H1 (cell line): ENCODE results near the gene CCDC179. TPM values are rescaled to one million over a fixed set of nuclear protein-coding genes. Genes with fewer than 3 reads are reported as not detected.

Experiments
- CTCF ChIA-PET: fragments of 300-600 bp; sonication (Branson Sonifier 250); formaldehyde crosslinking; loops from one replicate; lab custom pipeline; 2021; ENCODE audit not compliant: partially characterized antibody; lab: Charles Lee
- POLR2A ChIA-PET: fragments of 300-600 bp; sonication (Branson Sonifier 250); formaldehyde crosslinking; loops from one replicate; lab custom pipeline; 2021; ENCODE audit warnings: inconsistent platforms; ENCODE audit not compliant: partially characterized antibody; lab: Charles Lee
- DNase-seq, 2 experiments: peaks; one replicate each; pipeline versions ENCODE4 v3.0.0 to v3.0.0-alpha.2; 2010 to 2022; ENCODE audit warnings: low spot score in 2 of 2, low read depth in 1 of 2, mixed read lengths in 1 of 2
- FAIRE-seq: peaks from 2 replicates; lab custom pipeline; 2011; peaks lifted over from hg19 to GRCh38; lab: Jason Lieb, UNC
- H2AFZ ChIP-seq: 2 replicates; pipeline ENCODE4 v1.8.1; 2012; ENCODE audit warnings: low read length, inconsistent platforms
- H2AK5ac ChIP-seq: 2 replicates; pipeline ENCODE4 v1.6.1; 2013; ENCODE audit warnings: low read depth, low read length
- H2BK120ac ChIP-seq: replicated peaks from 2 replicates; pipeline ENCODE3; 2013; ENCODE audit warnings: low read depth, low read length, inconsistent platforms
- H2BK12ac ChIP-seq: 2 replicates; pipeline ENCODE4 v1.6.1; 2013; ENCODE audit warnings: low read depth, low read length
- H2BK15ac ChIP-seq: 2 replicates; pipeline ENCODE4 v1.6.1; 2013; ENCODE audit warnings: low read length
- H2BK20ac ChIP-seq: 2 replicates; pipeline ENCODE4 v1.6.1; 2013; ENCODE audit warnings: low read length
- H2BK5ac ChIP-seq: 2 replicates; pipeline ENCODE4 v1.6.1; 2013; ENCODE audit warnings: low read depth, low read length
- H3K14ac ChIP-seq: 2 replicates; pipeline ENCODE4 v1.6.1; 2013; ENCODE audit warnings: inconsistent platforms; ENCODE audit not compliant: insufficient read length
- H3K18ac ChIP-seq: 2 replicates; pipeline ENCODE4 v1.6.1; 2013; ENCODE audit warnings: low read length; ENCODE audit errors: extremely low read depth
- H3K23ac ChIP-seq: 2 replicates; pipeline ENCODE4 v1.6.1; 2013; ENCODE audit warnings: inconsistent platforms; ENCODE audit not compliant: insufficient read length
- H3K23me2 ChIP-seq: 2 replicates; pipeline ENCODE4 v1.6.1; 2013; ENCODE audit warnings: low read depth, low read length
- H3K27ac ChIP-seq: 2 replicates; pipeline ENCODE4 v1.6.1; 2011; ENCODE audit warnings: low read depth, low read length, inconsistent platforms
- H3K27me3 ChIP-seq, 4 experiments: replicated peaks in 1 of 4; 1 replicate in 1 of 4; 2 replicates in 3 of 4; pipeline versions ENCODE4 v1.6.1 to v1.8.1; 2011 to 2013; ENCODE audit warnings: low read length in 3 of 4, mild to moderate bottlenecking in 3 of 4, inconsistent platforms in 2 of 4, mixed read lengths in 2 of 4, moderate library complexity in 1 of 4; ENCODE audit not compliant: control insufficient read depth in 3 of 4, insufficient read depth in 3 of 4; ENCODE audit errors: extremely low read depth in 1 of 4
- H3K36me3 ChIP-seq, 4 experiments: 2 replicates each; pipeline versions ENCODE4 v1.6.1 to v1.8.1; 2011 to 2013; ENCODE audit warnings: mild to moderate bottlenecking in 4 of 4, low read length in 3 of 4, moderate library complexity in 2 of 4, control low read depth in 1 of 4, inconsistent platforms in 1 of 4; ENCODE audit not compliant: insufficient read depth in 4 of 4, control insufficient read depth in 2 of 4
- H3K4ac ChIP-seq: replicated peaks from 2 replicates; pipeline ENCODE3; 2013; ENCODE audit warnings: low read length, low read depth, mixed read lengths, inconsistent platforms; ENCODE audit not compliant: insufficient read length
- H3K4me1 ChIP-seq, 4 experiments: replicated peaks in 1 of 4; 1 replicate in 1 of 4; 2 replicates in 3 of 4; pipeline versions ENCODE4 v1.6.1 to v1.8.1; 2011 to 2013; ENCODE audit warnings: low read length in 3 of 4, inconsistent platforms in 2 of 4, mixed read lengths in 1 of 4; ENCODE audit not compliant: insufficient read depth in 4 of 4, control insufficient read depth in 3 of 4
- H3K4me2 ChIP-seq, 2 experiments: 2 replicates each; pipeline versions ENCODE4 v1.6.1 to v1.8.1; 2011 to 2013; ENCODE audit warnings: low read depth in 2 of 2, low read length in 2 of 2, control low read depth in 1 of 2, inconsistent platforms in 1 of 2, mild to moderate bottlenecking in 1 of 2; ENCODE audit not compliant: insufficient read depth in 1 of 2
- H3K4me3 ChIP-seq, 4 experiments: fragments of 200-600, 300-600 bp in 1 of 4; sonication (generic), shearing (Covaris generic), sonication (Bioruptor Twin) in 1 of 4; 2 replicates each; pipeline versions ENCODE4 v1.5.1 to v1.8.1; 2011 to 2016; ENCODE audit warnings: low read length in 4 of 4, low read depth in 3 of 4, control low read depth in 2 of 4, inconsistent platforms in 2 of 4, mild to moderate bottlenecking in 2 of 4, mixed read lengths in 1 of 4, moderate library complexity in 1 of 4; ENCODE audit not compliant: insufficient read depth in 2 of 4; ENCODE audit errors: extremely low read depth in 1 of 4
- H3K56ac ChIP-seq: replicated peaks from 2 replicates; pipeline ENCODE3; 2013; ENCODE audit warnings: low read depth, mild to moderate bottlenecking, mixed read lengths, low read length, inconsistent platforms; ENCODE audit not compliant: insufficient read length
- H3K79me1 ChIP-seq: 2 replicates; pipeline ENCODE4 v1.6.1; 2013; ENCODE audit warnings: low read depth, low read length, control low read depth
- H3K79me2 ChIP-seq, 2 experiments: 2 replicates each; pipeline versions ENCODE4 v1.6.1 to v1.8.1; 2012 to 2013; ENCODE audit warnings: low read length in 2 of 2, mild to moderate bottlenecking in 2 of 2, inconsistent platforms in 1 of 2; ENCODE audit not compliant: insufficient read depth in 2 of 2, control insufficient read depth in 1 of 2
- H3K9ac ChIP-seq, 4 experiments: replicated peaks in 1 of 4; 1 replicate in 1 of 4; 2 replicates in 3 of 4; pipeline versions ENCODE4 v1.6.1 to v1.8.1; 2011 to 2013; ENCODE audit warnings: low read depth in 3 of 4, low read length in 3 of 4, control low read depth in 2 of 4, mild to moderate bottlenecking in 2 of 4, moderate library complexity in 2 of 4, inconsistent platforms in 1 of 4; ENCODE audit errors: extremely low read depth in 1 of 4
- H3K9me3 ChIP-seq, 2 experiments: 2 replicates each; pipeline versions ENCODE4 v1.6.1 to v1.8.1; 2012 to 2013; ENCODE audit warnings: mild to moderate bottlenecking in 2 of 2, moderate library complexity in 2 of 2, control low read depth in 1 of 2, inconsistent platforms in 1 of 2, low read depth in 1 of 2, low read length in 1 of 2, mixed read lengths in 1 of 2; ENCODE audit not compliant: insufficient read depth in 2 of 2
- H4K20me1 ChIP-seq, 2 experiments: replicated peaks in 1 of 2; 2 replicates each; pipeline versions ENCODE3 to v1.8.1; 2011 to 2013; ENCODE audit warnings: inconsistent platforms in 2 of 2, low read length in 2 of 2, mild to moderate bottlenecking in 1 of 2; ENCODE audit not compliant: insufficient read depth in 2 of 2, control insufficient read depth in 1 of 2
- H4K5ac ChIP-seq: 2 replicates; pipeline ENCODE4 v1.6.1; 2013; ENCODE audit warnings: low read length, low read depth, mixed read lengths, inconsistent platforms; ENCODE audit not compliant: insufficient read length
- H4K8ac ChIP-seq: 2 replicates; pipeline ENCODE4 v1.8.0; 2013; ENCODE audit warnings: mild to moderate bottlenecking, moderate library complexity, low read length, inconsistent platforms; ENCODE audit not compliant: insufficient read depth; ENCODE audit errors: extremely low read depth
- H4K91ac ChIP-seq: replicated peaks from 2 replicates; pipeline ENCODE3; 2013; ENCODE audit warnings: low read length, mixed read lengths, inconsistent platforms; ENCODE audit not compliant: insufficient read length
- ATF2 ChIP-seq: IDR thresholded peaks from 2 replicates; pipeline ENCODE4 v1.6.1; 2012; ENCODE audit warnings: low read length, inconsistent platforms
- KDM4A ChIP-seq: IDR thresholded peaks from one replicate; pipeline ENCODE4 v1.7.1; 2012; ENCODE audit warnings: low read depth, mild to moderate bottlenecking, moderate library complexity, low read length, inconsistent platforms; ENCODE audit not compliant: severe bottlenecking
- RFX5 ChIP-seq: IDR thresholded peaks from 2 replicates; pipeline ENCODE4 v1.6.1; 2011; ENCODE audit warnings: low read depth, low read length, improper control_type of control experiment, borderline replicate concordance
- ZNF274 ChIP-seq: IDR thresholded peaks from 2 replicates; pipeline ENCODE4 v1.7.0; 2012; ENCODE audit warnings: low read length, borderline replicate concordance; ENCODE audit errors: extremely low read depth
- WGBS, 2 experiments: shearing (Covaris generic) in 1 of 2; methylation state at CpG; one replicate each; pipeline versions ENCODE4 v1.1.6 to v1.1.7; 2013 to 2015; ENCODE audit warnings: low lambda C conversion rate in 2 of 2, mixed read lengths in 2 of 2, inconsistent platforms in 1 of 2, low coverage in 1 of 2, missing lambda C conversion rate in 1 of 2; ENCODE audit not compliant: insufficient replicate concordance in 2 of 2, insufficient coverage in 1 of 2, insufficient read length in 1 of 2; ENCODE audit errors: extremely low coverage in 1 of 2, missing lambda C conversion rate in 1 of 2; 5-methylcytosine and 5-hydroxymethylcytosine counted together
- polyA plus RNA-seq, 7 experiments: library from polyadenylated mRNA; depleted of rRNA in 3 of 7; stranded (reverse) in 5 of 7; unstranded in 2 of 7; fragments of >200 nt in 5 of 7; fragments of 200-250 nt in 2 of 7; gene quantifications; 1 replicate in 5 of 7; 2 replicates in 1 of 7; 4 replicates in 1 of 7; pipeline versions ENCODE4 v1.2.1 to v1.2.3, GENCODE V29; 2011 to 2013; ENCODE audit warnings: missing spikeins in 2 of 7, mixed read lengths in 2 of 7
- total RNA-seq: library from RNA; stranded (reverse); fragmentation: NEBNext Ultra II Directional; extraction: Animal tissue kit (Norgen Biotek cat#: 25700); gene quantifications from 2 replicates; pipeline ENCODE4 v1.2.1, GENCODE V29; 2021

The CCDC179 gene
- total and polyA plus RNA-seq, 2 of the 8 experiments (the other 6 are each of a cell fraction or from before 2014, with no cell fraction given): not detected

DNA sequence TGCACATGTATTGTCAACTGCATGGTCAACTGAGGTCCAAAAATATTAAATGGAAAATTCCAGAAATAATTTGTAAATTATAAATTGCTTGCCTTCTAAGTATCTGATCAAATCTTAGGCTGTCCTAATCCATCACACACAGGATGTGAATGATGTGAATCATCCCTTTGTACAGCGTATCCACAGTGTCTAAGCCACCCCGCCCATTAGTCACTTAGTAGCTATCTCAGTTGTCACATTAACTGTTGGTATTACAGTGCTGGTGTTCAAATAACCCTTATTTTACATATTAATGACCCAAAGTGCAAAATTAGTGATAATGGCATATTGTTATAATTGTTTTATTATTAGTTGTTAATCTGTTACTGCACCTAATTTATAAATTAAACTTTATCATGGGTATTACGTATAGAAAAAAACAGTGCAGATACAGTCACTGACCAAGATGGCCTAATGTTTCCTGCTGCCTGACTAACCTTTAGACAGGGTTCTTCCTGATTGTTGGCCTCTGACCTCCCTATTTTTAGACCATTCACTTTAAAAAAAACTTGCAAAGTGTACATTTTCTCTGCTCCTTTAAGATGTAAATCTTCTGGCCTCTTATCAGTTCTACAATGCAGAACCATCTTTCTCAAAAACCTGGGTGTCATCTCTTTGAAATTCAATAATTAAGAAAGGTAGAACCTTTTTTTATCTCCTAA, 27.8 kb downstream of the CCDC179 start:
- no peak overlapping the region for H2BK15ac ChIP-seq
- no peak overlapping the region for H4K8ac ChIP-seq
- H3K79me2 ChIP-seq: no peaks in the 10 kb centered on the region
- H3K56ac ChIP-seq: no peak overlapping the region
- no peak overlapping the region for H3K4ac ChIP-seq
- 0 out of 7 replicates have a peak, but pooled peaks cover 0 to 2% (median 0%) of the 10 kb centered on the region in 4 experiments for H3K27me3 ChIP-seq
- DNase-seq (no peak), FAIRE-seq (no peak)
- H3K27ac ChIP-seq: no peak overlapping the region
- no peak overlapping the region for H3K14ac ChIP-seq
- no peak overlapping the region for H3K4me3 ChIP-seq
- H2AK5ac ChIP-seq: no peak overlapping the region
- no peaks in the 10 kb centered on the region for H4K20me1 ChIP-seq
- H2BK5ac ChIP-seq: no peak overlapping the region
- POLR2A ChIA-PET: no interaction called here
- no peaks in the 10 kb centered on the region for H3K36me3 ChIP-seq
- peaks cover 0 to 6% (median 0%) of the 10 kb centered on the region in 4 experiments; a peak in 1 of 7 replicates for H3K4me1 ChIP-seq
- no peak overlapping the region for H2BK120ac ChIP-seq
- H4K91ac ChIP-seq: no peak overlapping the region
- no peaks in the 10 kb centered on the region for H3K79me1 ChIP-seq
- H3K9ac ChIP-seq: no peak overlapping the region
- CTCF ChIA-PET: interaction anchor here (0.9 kb wide), 1 partner anchor 197 kb away, joined by 3 read pairs; no protein-coding TSS in a partner anchor
- H3K23ac ChIP-seq: no peak overlapping the region
- no peak overlapping the region for H2AFZ ChIP-seq
- no peak overlapping the region for H4K5ac ChIP-seq
- WGBS, 2 experiments: 93% methylated on average over 3 of the region's 3 CpGs; no CpG with 5 or more reads in 1 of the 2 experiments
- no peak overlapping the region for H2BK12ac ChIP-seq
- no peak overlapping the region for H2BK20ac ChIP-seq
- H3K18ac ChIP-seq: no peak overlapping the region
- H3K4me2 ChIP-seq: no peak overlapping the region
- H3K9me3 ChIP-seq: no peaks in the 10 kb centered on the region
- no peaks in the 10 kb centered on the region; the same call in 1 of the 2 replicates for H3K23me2 ChIP-seq
- TF ChIP-seq KDM4A (no peak), RFX5 (no peak), ZNF274 (no peak), ATF2 (no peak)
- TF ChIP-seq, all 59 proteins: peak for 0
